Esophagus squamous epithelium (tissue), 5 donors: Measurements from ENCODE around the gene CREB5. TPM values are rescaled to one million over a fixed set of nuclear protein-coding genes. Genes with fewer than 3 reads are reported as not detected.

ENCODE experiments used
- DNase-seq: peaks from one replicate; lab custom pipeline; 2025; lab: John Stamatoyannopoulos, UW
- H3K27ac ChIP-seq, 4 donors: fragments of 200-600 bp; sonication (generic); one replicate each; pipeline ENCODE4 v1.5.1; 2016 to 2019; ENCODE audit warnings: mild to moderate bottlenecking in 1 of 4
- H3K27me3 ChIP-seq, 4 donors: fragments of 200-600 bp; sonication (generic); 1 replicate in 3 of 4; 2 replicates in 1 of 4; pipeline versions ENCODE4 v1.5.1 to v1.6.0; 2017 to 2021; ENCODE audit warnings: antibody characterized with exemption in 1 of 4
- H3K36me3 ChIP-seq, 3 donors: fragments of 200-600 bp; sonication (generic); one replicate each; pipeline ENCODE4 v1.5.1; 2016 to 2019
- H3K4me1 ChIP-seq, 3 donors: fragments of 200-600 bp; sonication (generic); one replicate each; pipeline ENCODE4 v1.5.1; 2017 to 2019
- H3K4me3 ChIP-seq, 4 donors: fragments of 200-600 bp; sonication (generic); 1 replicate in 3 of 4; 2 replicates in 1 of 4; pipeline ENCODE4 v1.5.1; 2016 to 2019; ENCODE audit warnings: mild to moderate bottlenecking in 2 of 4, moderate library complexity in 1 of 4
- H3K9me3 ChIP-seq, 3 donors: fragments of 200-600 bp; sonication (generic); one replicate each; pipeline ENCODE4 v1.5.1; 2016 to 2019
- CTCF ChIP-seq, 6 experiments: fragments of 450-650 bp in 4 of 6; fragments of 200-600 bp in 2 of 6; sonication (generic) in 2 of 6; IDR thresholded peaks; one replicate each; pipeline ENCODE4 v1.5.1; 2016 to 2019; ENCODE audit warnings: antibody characterized with exemption in 6 of 6, mild to moderate bottlenecking in 4 of 6, moderate library complexity in 4 of 6
- POLR2A ChIP-seq, 4 donors: fragments of 450-650 bp; IDR thresholded peaks; one replicate each; pipeline ENCODE4 v1.6.1; 2017; ENCODE audit warnings: antibody characterized with exemption in 4 of 4, mild to moderate bottlenecking in 4 of 4, moderate library complexity in 3 of 4
- WGBS, 2 donors: methylation state at CpG; one replicate each; pipeline ENCODE4 v1.1.5; 2018; 5-methylcytosine and 5-hydroxymethylcytosine counted together
- intact Hi-C: fragments of 100-400 bp; cut with DNase I; formaldehyde crosslinking; loops from one replicate; pipeline ENCODE4 v1.15.0; 2022
- total RNA-seq, 4 donors: library from RNA; depleted of rRNA; stranded (reverse); fragments of >200 nt; gene quantifications; one replicate each; pipeline ENCODE4 v1.1.0, GENCODE V29; 2016
- donor health status: DM: yes; HTN: yes; CAD: no.

Gene CREB5
- total RNA-seq, 4 donors from 2014 or later, result 0.30 to 5.0 (median 2.2) TPM

GRCh38 chr7:28768577-28769147 is 356.3 kb downstream of the CREB5 start:
- Histone ChIP-seq H3K27ac (no peak overlapping the region), H3K9me3 (no peaks in the 10 kb centered on the region), H3K36me3 (no peaks in the 10 kb centered on the region), H3K27me3 (no peaks in the 10 kb centered on the region), H3K4me1 (peaks cover 0 to 6% (median 0%) of the 10 kb centered on the region in 3 donors), H3K4me3 (no peak overlapping the region)
- 73 to 89% methylated on average over 1 of the region's 1 CpG for WGBS, 2 donors
- no peak for DNase-seq
- no peak for TF ChIP-seq CTCF (IDR thresholded peaks at IDR 0.05)
- TF ChIP-seq POLR2A (IDR thresholded peaks at IDR 0.05), result no peak
- intact Hi-C loops, result no loop called here

DNA sequence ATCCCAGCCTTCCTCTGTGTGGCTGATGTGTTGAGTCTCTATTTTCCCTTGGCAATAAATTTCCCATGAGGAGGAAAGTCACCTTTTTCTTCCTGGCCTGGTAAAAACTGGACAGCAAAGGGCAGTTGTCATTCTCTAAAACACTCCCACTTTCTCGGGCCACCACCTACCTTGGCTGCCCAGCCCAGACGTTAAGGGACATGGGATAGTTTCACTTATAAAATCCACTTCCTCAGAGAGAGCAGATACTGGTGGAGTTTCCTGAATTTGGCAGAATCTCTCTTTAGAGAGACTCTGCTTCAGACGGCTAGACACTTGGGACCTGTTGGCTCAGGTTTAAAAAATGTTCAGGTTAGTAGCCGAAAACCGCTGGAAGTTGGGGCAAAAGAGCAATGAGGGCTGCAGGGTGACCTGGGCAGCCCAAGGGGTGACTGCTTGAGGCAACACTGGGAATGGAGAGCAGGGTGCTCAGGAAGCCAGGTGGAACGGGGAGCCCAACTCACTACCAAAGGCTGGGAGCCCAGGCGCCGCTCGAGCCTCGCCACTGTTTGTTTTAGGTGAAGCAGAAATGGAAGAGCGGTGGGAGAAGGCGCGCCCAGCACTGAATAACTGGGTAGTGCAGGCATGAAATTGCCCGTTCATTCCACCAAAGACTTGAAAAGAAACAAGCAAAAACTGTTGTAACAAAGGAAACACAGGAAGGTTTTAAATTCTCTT is 359.7 kb downstream of the CREB5 start:
- TF ChIP-seq POLR2A (IDR thresholded peaks at IDR 0.05), result no peak
- TF ChIP-seq CTCF (IDR thresholded peaks at IDR 0.05), result no peak
- Histone ChIP-seq H3K27ac (no peak overlapping the region), H3K4me1 (peaks cover 0 to 15% (median 0%) of the 10 kb centered on the region in 3 donors), H3K4me3 (no peak overlapping the region), H3K9me3 (no peaks in the 10 kb centered on the region), H3K27me3 (no peaks in the 10 kb centered on the region), H3K36me3 (no peaks in the 10 kb centered on the region)
- intact Hi-C loops, result no loop called here
- WGBS, 2 donors, result 77 to 83% methylated on average over 14 of the region's 14 CpGs
- no peak for DNase-seq

DNA sequence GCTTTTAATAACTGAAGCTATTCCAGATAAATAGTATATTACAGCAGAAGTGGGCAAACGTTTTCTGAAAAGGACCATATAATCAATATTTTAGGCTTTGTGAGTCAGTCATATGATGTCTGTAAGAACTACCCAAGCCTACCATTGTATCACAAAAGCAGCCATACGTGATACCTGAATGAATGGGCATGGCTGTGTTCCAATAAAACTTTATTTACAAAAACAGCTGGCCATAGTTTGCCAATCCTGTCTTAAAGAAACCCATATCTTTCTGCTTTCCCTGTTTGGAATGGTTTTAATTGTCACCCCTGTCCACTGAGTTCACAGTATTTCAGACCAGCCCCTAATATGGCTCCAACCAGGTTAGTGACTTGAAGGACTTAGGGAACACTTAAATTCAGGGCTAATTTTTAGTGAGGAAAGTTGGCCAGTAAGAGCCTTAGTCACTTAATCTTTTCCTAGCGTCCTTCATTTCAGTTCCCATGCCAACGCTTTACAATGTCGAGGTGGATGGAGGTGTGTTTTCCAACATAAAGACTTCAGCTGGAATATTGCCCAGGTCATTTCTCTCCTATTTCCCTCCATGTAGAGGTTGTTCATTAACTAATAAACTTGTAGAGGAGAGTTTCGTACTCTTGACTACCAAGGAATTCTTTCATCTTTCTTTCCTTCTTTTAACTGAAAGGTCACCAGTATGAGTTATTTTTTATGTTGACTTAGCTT is 361.3 kb downstream of the CREB5 start:
- TF ChIP-seq POLR2A (IDR thresholded peaks at IDR 0.05) (no peak), CTCF (IDR thresholded peaks at IDR 0.05) (no peak)
- WGBS, 2 donors, result 66 to 78% methylated on average over 6 of the region's 6 CpGs
- H3K27me3 ChIP-seq, result no peaks in the 10 kb centered on the region
- peaks cover 0 to 18% (median 0%) of the 10 kb centered on the region in 3 donors for H3K4me1 ChIP-seq
- intact Hi-C loops, result no loop called here
- H3K36me3 ChIP-seq, result no peaks in the 10 kb centered on the region
- no peak for DNase-seq
- no peak overlapping the region for H3K4me3 ChIP-seq
- H3K27ac ChIP-seq, result no peak overlapping the region
- no peaks in the 10 kb centered on the region for H3K9me3 ChIP-seq

GRCh38 chr7:28774261-28774988 is 362.1 kb downstream of the CREB5 start:
- 48 to 54% methylated on average over 4 of the region's 4 CpGs for WGBS, 2 donors

More at GRCh38 chr7:28774261-28774988, 362.1 kb downstream of the CREB5 start:
- H3K36me3 ChIP-seq, result no peaks in the 10 kb centered on the region
- no peak overlapping the region for H3K4me3 ChIP-seq
- no peaks in the 10 kb centered on the region for H3K9me3 ChIP-seq
- no peak overlapping the region for H3K27ac ChIP-seq
- H3K27me3 ChIP-seq, result no peaks in the 10 kb centered on the region
- TF ChIP-seq POLR2A (IDR thresholded peaks at IDR 0.05) (no peak), CTCF (IDR thresholded peaks at IDR 0.05) (no peak)
- no peak for DNase-seq
- intact Hi-C loops, result no loop called here
- peaks cover 0 to 26% (median 7%) of the 10 kb centered on the region in 3 donors for H3K4me1 ChIP-seq
